Measurements from ENCODE around the gene PDE8B.

DNA sequence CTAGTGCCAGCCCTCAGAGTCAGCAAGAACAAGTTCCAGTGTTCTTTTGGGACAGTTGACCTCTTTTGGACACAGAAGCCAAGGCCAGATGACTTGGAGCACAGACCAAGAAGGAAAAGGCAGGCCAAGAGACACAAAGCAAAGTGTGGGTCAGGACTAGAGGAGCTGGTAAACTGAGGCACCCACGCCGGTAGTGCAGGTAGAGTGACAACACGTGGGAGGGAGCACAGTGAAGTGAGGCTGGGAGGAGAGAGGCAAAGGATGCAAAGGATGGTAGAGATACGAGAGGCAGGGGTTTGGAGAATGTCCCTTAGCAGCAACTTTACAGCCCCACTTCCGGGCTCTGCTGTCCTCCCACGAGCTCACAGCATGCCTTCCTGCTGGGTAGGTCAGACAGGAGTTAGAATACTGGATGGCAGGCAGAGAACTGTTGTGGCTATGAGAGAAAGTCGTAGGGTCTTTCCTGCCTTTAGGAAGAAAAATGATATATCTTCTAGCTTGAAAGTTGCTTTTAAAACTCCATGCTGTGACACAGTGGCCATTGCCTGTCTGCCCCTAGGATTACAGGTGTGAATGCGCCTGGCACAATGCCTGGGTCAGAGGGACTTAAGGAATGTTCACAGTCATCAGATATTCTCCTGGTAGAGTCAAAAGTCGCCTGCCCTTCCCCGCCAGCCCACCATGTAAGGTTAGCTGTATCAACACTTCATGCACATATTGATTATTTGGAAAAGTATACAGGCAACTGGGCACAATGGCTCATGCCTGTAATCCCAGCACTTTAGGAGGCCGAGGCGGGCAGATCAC, 97.9 kb downstream of the PDE8B start:
- TF ChIP-seq GATA3 (IDR thresholded peaks at IDR 0.05; ENCODE audit: low read depth, low read length) (no peak), GATA2 (IDR thresholded peaks at IDR 0.05; ENCODE audit: low read depth, low read length) (no peak)

All from SH-SY5Y (cell line).